Mesendoderm (in vitro differentiated cells): ENCODE measurements around the gene BCAS4.

Experiments
- DNase-seq: peaks from one replicate; pipeline ENCODE4 v3.0.0; 2013
- H2AK5ac ChIP-seq: 2 replicates; pipeline ENCODE4 v1.6.1; 2013; ENCODE audit warnings: low read length, inconsistent platforms
- H2BK120ac ChIP-seq: 2 replicates; pipeline ENCODE4 v1.6.1; 2013; ENCODE audit warnings: low read depth, mild to moderate bottlenecking, low read length, moderate library complexity, mixed read lengths
- H2BK15ac ChIP-seq: replicated peaks from 2 replicates; pipeline ENCODE4 v1.6.1; 2013; ENCODE audit warnings: low read depth, mild to moderate bottlenecking, moderate library complexity
- H2BK5ac ChIP-seq: 2 replicates; pipeline ENCODE4 v1.6.1; 2013; ENCODE audit warnings: low read length, inconsistent platforms
- H3K18ac ChIP-seq: 2 replicates; pipeline ENCODE4 v1.6.1; 2013; ENCODE audit warnings: mild to moderate bottlenecking, low read length, mixed read lengths
- H3K23ac ChIP-seq: one replicate; pipeline ENCODE4 v1.6.1; 2013; ENCODE audit warnings: low read length
- H3K27ac ChIP-seq: 2 replicates; pipeline ENCODE4 v1.5.1; 2013; ENCODE audit warnings: low read depth, mild to moderate bottlenecking, inconsistent platforms, low read length, moderate library complexity
- H3K27me3 ChIP-seq: 2 replicates; pipeline ENCODE4 v1.6.1; 2013; ENCODE audit warnings: low read length, control low read depth, mild to moderate bottlenecking, inconsistent platforms; ENCODE audit not compliant: insufficient read depth, poor library complexity
- H3K36me3 ChIP-seq: 2 replicates; pipeline ENCODE4 v1.6.1; 2013; ENCODE audit warnings: low read length, inconsistent platforms; ENCODE audit not compliant: control insufficient read depth, insufficient read depth
- H3K4ac ChIP-seq: one replicate; pipeline ENCODE4 v1.6.1; 2013; ENCODE audit warnings: low read depth, mild to moderate bottlenecking, low read length, moderate library complexity
- H3K4me1 ChIP-seq: 2 replicates; pipeline ENCODE4 v1.6.1; 2013; ENCODE audit warnings: low read depth, low read length, inconsistent platforms; ENCODE audit not compliant: control insufficient read depth
- H3K4me2 ChIP-seq: 2 replicates; pipeline ENCODE4 v1.6.1; 2013; ENCODE audit warnings: low read length
- H3K4me3 ChIP-seq: 2 replicates; pipeline ENCODE4 v1.5.1; 2013; ENCODE audit warnings: mild to moderate bottlenecking, low read length
- H3K56ac ChIP-seq: one replicate; pipeline ENCODE4 v1.6.1; 2013; ENCODE audit warnings: low read length
- H3K79me1 ChIP-seq: 2 replicates; pipeline ENCODE4 v1.6.1; 2013; ENCODE audit warnings: low read length, inconsistent platforms
- H3K79me2 ChIP-seq: 2 replicates; pipeline ENCODE4 v1.6.1; 2013; ENCODE audit warnings: mild to moderate bottlenecking, low read length; ENCODE audit not compliant: control insufficient read depth, insufficient read depth
- H3K9ac ChIP-seq: 2 replicates; pipeline ENCODE4 v1.6.1; 2013; ENCODE audit warnings: low read length, inconsistent platforms
- H4K5ac ChIP-seq: one replicate; pipeline ENCODE4 v1.6.1; 2013; ENCODE audit warnings: low read length
- H4K8ac ChIP-seq: one replicate; pipeline ENCODE4 v1.6.1; 2013; ENCODE audit warnings: low read depth, mild to moderate bottlenecking, control low read depth, low read length, moderate library complexity
- WGBS: extraction: QIAGEN DNeasy Blood & Tissue Kit; methylation state at CpG from one replicate; pipeline ENCODE4 v1.1.7; 2013; ENCODE audit warnings: low lambda C conversion rate, missing lambda C conversion rate; ENCODE audit not compliant: insufficient coverage; ENCODE audit errors: extremely low coverage; 5-methylcytosine and 5-hydroxymethylcytosine counted together

Gene BCAS4

GRCh38 chr20:50866036-50866685 is 71.3 kb downstream of the BCAS4 start:
- H2BK5ac ChIP-seq = no peak overlapping the region
- H3K27ac ChIP-seq = no peak overlapping the region
- H3K4me2 ChIP-seq = no peak overlapping the region
- H3K18ac ChIP-seq = no peak overlapping the region
- H3K56ac ChIP-seq = no peak overlapping the region
- WGBS = no CpG with 5 or more reads among the region's 12 CpGs
- no peaks in the 10 kb centered on the region for H3K36me3 ChIP-seq
- no peak overlapping the region for H2BK120ac ChIP-seq
- no peak overlapping the region for H2AK5ac ChIP-seq
- peaks cover 7% of the 10 kb centered on the region for H3K4me1 ChIP-seq
- no peak overlapping the region for H3K9ac ChIP-seq
- H3K4me3 ChIP-seq = no peak overlapping the region
- no peaks in the 10 kb centered on the region for H3K79me1 ChIP-seq
- H3K79me2 ChIP-seq = no peaks in the 10 kb centered on the region
- H3K23ac ChIP-seq = no peak overlapping the region
- no peak overlapping the region for H2BK15ac ChIP-seq
- H4K8ac ChIP-seq = no peak overlapping the region
- no peaks in the 10 kb centered on the region for H3K27me3 ChIP-seq
- H4K5ac ChIP-seq = no peak overlapping the region
- no peak for DNase-seq
- H3K4ac ChIP-seq = no peak overlapping the region

GRCh38 chr20:50866831-50867230 is 72.0 kb downstream of the BCAS4 start:
- H3K9ac ChIP-seq = no peak overlapping the region
- no peak overlapping the region for H3K18ac ChIP-seq
- H3K4me1 ChIP-seq = peaks cover 11% of the 10 kb centered on the region
- no CpG with 5 or more reads among the region's 9 CpGs for WGBS
- H3K79me2 ChIP-seq = no peaks in the 10 kb centered on the region
- H3K4ac ChIP-seq = no peak overlapping the region
- H3K4me2 ChIP-seq = no peak overlapping the region
- H4K5ac ChIP-seq = no peak overlapping the region
- H3K27me3 ChIP-seq = no peaks in the 10 kb centered on the region
- H3K27ac ChIP-seq = no peak overlapping the region
- no peak for DNase-seq
- no peak overlapping the region for H3K4me3 ChIP-seq
- no peak overlapping the region for H3K56ac ChIP-seq
- H4K8ac ChIP-seq = no peak overlapping the region
- H2BK5ac ChIP-seq = no peak overlapping the region
- H2BK120ac ChIP-seq = no peak overlapping the region
- no peaks in the 10 kb centered on the region for H3K36me3 ChIP-seq
- no peak overlapping the region for H2AK5ac ChIP-seq
- no peak overlapping the region for H2BK15ac ChIP-seq
- no peaks in the 10 kb centered on the region for H3K79me1 ChIP-seq
- no peak overlapping the region for H3K23ac ChIP-seq

GRCh38 chr20:50867805-50868204 is 72.9 kb downstream of the BCAS4 start:
- H3K56ac ChIP-seq = no peak overlapping the region
- H3K4me3 ChIP-seq = no peak overlapping the region
- H3K9ac ChIP-seq = no peak overlapping the region
- no peaks in the 10 kb centered on the region for H3K79me2 ChIP-seq
- WGBS = no CpG with 5 or more reads among the region's 6 CpGs
- no peak overlapping the region for H3K18ac ChIP-seq
- H3K4me2 ChIP-seq = no peak overlapping the region
- H3K79me1 ChIP-seq = no peaks in the 10 kb centered on the region
- no peak overlapping the region for H2BK120ac ChIP-seq
- no peak overlapping the region for H2BK15ac ChIP-seq
- H3K23ac ChIP-seq = no peak overlapping the region
- H3K4ac ChIP-seq = no peak overlapping the region
- no peak overlapping the region for H4K8ac ChIP-seq
- H3K27ac ChIP-seq = no peak overlapping the region
- peaks cover 11% of the 10 kb centered on the region for H3K4me1 ChIP-seq
- DNase-seq = no peak
- H2AK5ac ChIP-seq = no peak overlapping the region
- no peak overlapping the region for H4K5ac ChIP-seq
- no peaks in the 10 kb centered on the region for H3K36me3 ChIP-seq
- no peaks in the 10 kb centered on the region for H3K27me3 ChIP-seq
- no peak overlapping the region for H2BK5ac ChIP-seq

GRCh38 chr20:50868509-50869495 is 73.9 kb downstream of the BCAS4 start:
- no peak overlapping the region for H4K5ac ChIP-seq
- no peak overlapping the region for H4K8ac ChIP-seq
- no peak overlapping the region for H3K4me3 ChIP-seq
- no peak overlapping the region for H3K23ac ChIP-seq
- H3K4me1 ChIP-seq = peaks cover 11% of the 10 kb centered on the region
- H2BK15ac ChIP-seq = no peak overlapping the region
- no peak overlapping the region for H3K56ac ChIP-seq
- no peaks in the 10 kb centered on the region for H3K79me2 ChIP-seq
- no peak for DNase-seq
- no CpG with 5 or more reads among the region's 11 CpGs for WGBS
- no peak overlapping the region for H3K4ac ChIP-seq
- H3K79me1 ChIP-seq = no peaks in the 10 kb centered on the region
- H3K9ac ChIP-seq = no peak overlapping the region
- H2BK120ac ChIP-seq = no peak overlapping the region
- no peaks in the 10 kb centered on the region for H3K27me3 ChIP-seq
- H2BK5ac ChIP-seq = no peak overlapping the region
- no peak overlapping the region for H3K18ac ChIP-seq
- H2AK5ac ChIP-seq = no peak overlapping the region
- no peaks in the 10 kb centered on the region for H3K36me3 ChIP-seq
- H3K27ac ChIP-seq = no peak overlapping the region
- no peak overlapping the region for H3K4me2 ChIP-seq

GRCh38 chr20:50870561-50871161 is 75.8 kb downstream of the BCAS4 start:
- Histone ChIP-seq H4K5ac (no peak overlapping the region), H3K4ac (peak overlapping the region; percentile 74), H3K79me2 (no peaks in the 10 kb centered on the region), H4K8ac (no peak overlapping the region), H2BK120ac (peak overlapping the region; percentile 93), H3K56ac (peak overlapping the region; percentile 88), H3K23ac (peak overlapping the region; percentile 54), H3K27me3 (no peaks in the 10 kb centered on the region), H2AK5ac (peak overlapping the region; percentile 9), H2BK5ac (peak overlapping the region; percentile 90), H3K36me3 (no peaks in the 10 kb centered on the region), H3K4me3 (no peak overlapping the region), H3K4me1 (peaks cover 11% of the 10 kb centered on the region), H3K4me2 (peak overlapping the region; percentile 81), H2BK15ac (no peak overlapping the region), H3K18ac (peak overlapping the region; percentile 71), H3K79me1 (no peaks in the 10 kb centered on the region), H3K9ac (peak overlapping the region; percentile 71), H3K27ac (peak overlapping the region; percentile 89)
- DNase-seq = peak; percentile 99
- no CpG with 5 or more reads among the region's 19 CpGs for WGBS
